Caco-2 (cell line): ENCODE measurements around the gene YBX2. TPM values are rescaled to one million over a fixed set of nuclear protein-coding genes. Genes with fewer than 3 reads are reported as not detected.

Experiments used
- BruUV-seq: library from RNA; stranded (reverse); fragments of 400-500 nt; replicated peaks from 2 replicates; lab custom pipeline; 2021; lab: Mats Ljungman, UMichigan
- CTCF ChIA-PET: fragments of 300-600 bp; sonication (Branson Sonifier 250); formaldehyde crosslinking; loops from one replicate; lab custom pipeline; 2022; ENCODE audit warnings: antibody characterized with exemption; lab: Charles Lee
- POLR2A ChIA-PET: fragments of 300-600 bp; sonication (Branson Sonifier 250); formaldehyde crosslinking; loops from one replicate; lab custom pipeline; 2022; ENCODE audit warnings: antibody characterized with exemption; lab: Charles Lee
- DNase-seq, 2 experiments: peaks; one replicate each; pipeline versions ENCODE4 v3.0.0 to v3.0.0-alpha.2; 2020 to 2022
- H3K27me3 ChIP-seq: replicated peaks from 2 replicates; pipeline ENCODE4 v1.6.0; 2011; ENCODE audit warnings: low read length; ENCODE audit not compliant: control insufficient read depth, insufficient read depth
- H3K36me3 ChIP-seq: 2 replicates; pipeline ENCODE4 v1.5.1; 2011; ENCODE audit warnings: low read length; ENCODE audit not compliant: control insufficient read depth, insufficient read depth
- H3K4me1 ChIP-seq: fragments of 250-450 bp; sonication (Bioruptor Pico); 2 replicates; pipeline ENCODE4 v1.5.1; 2020; ENCODE audit warnings: mild to moderate bottlenecking
- H3K4me3 ChIP-seq: 2 replicates; pipeline ENCODE4 v1.5.1; 2011; ENCODE audit warnings: low read depth, mild to moderate bottlenecking, control low read depth, low read length
- H3K9me3 ChIP-seq: fragments of 250-450 bp; sonication (Bioruptor Pico); 2 replicates; pipeline ENCODE4 v1.5.1; 2020; ENCODE audit warnings: mild to moderate bottlenecking, moderate library complexity
- H3K27ac Mint-ChIP-seq: one replicate; pipeline ENCODE4 v1.8.0; 2022; ENCODE audit warnings: mixed read lengths; ENCODE audit not compliant: unreplicated experiment
- H3K27me3 Mint-ChIP-seq: one replicate; pipeline ENCODE4 v1.8.0; 2022; ENCODE audit warnings: mixed read lengths; ENCODE audit not compliant: insufficient read depth, unreplicated experiment
- H3K36me3 Mint-ChIP-seq: one replicate; pipeline ENCODE4 v1.8.0; 2022; ENCODE audit warnings: mild to moderate bottlenecking, mixed read lengths; ENCODE audit not compliant: insufficient read depth, unreplicated experiment
- H3K4me1 Mint-ChIP-seq: one replicate; pipeline ENCODE4 v1.8.0; 2022; ENCODE audit warnings: low read depth, mixed read lengths; ENCODE audit not compliant: unreplicated experiment
- H3K4me3 Mint-ChIP-seq: one replicate; pipeline ENCODE4 v1.8.0; 2022; ENCODE audit warnings: mild to moderate bottlenecking, moderate library complexity, mixed read lengths; ENCODE audit not compliant: unreplicated experiment
- H3K9me3 Mint-ChIP-seq: one replicate; pipeline ENCODE4 v1.8.0; 2022; ENCODE audit warnings: mixed read lengths; ENCODE audit not compliant: unreplicated experiment
- CTCF ChIP-seq, 2 experiments: fragments of 200-600 bp in 1 of 2; IDR thresholded peaks; 1 replicate in 1 of 2; 2 replicates in 1 of 2; pipeline versions ENCODE4 v1.5.1 to v1.8.0; 2011 to 2022; ENCODE audit warnings: antibody characterized with exemption in 1 of 2, control low read depth in 1 of 2, inconsistent platforms in 1 of 2, low read depth in 1 of 2, low read length in 1 of 2, mild to moderate bottlenecking in 1 of 2, moderate library complexity in 1 of 2; ENCODE audit not compliant: insufficient read depth in 1 of 2, severe bottlenecking in 1 of 2, unreplicated experiment in 1 of 2
- intact Hi-C: fragments of 100-400 bp; cut with micrococcal nuclease; formaldehyde crosslinking; loops from one replicate; pipeline ENCODE4 v1.10.0; 2022; ENCODE audit not compliant: unreplicated experiment
- total RNA-seq: library from RNA; stranded (reverse); gene quantifications from 2 replicates; pipeline ENCODE4 v1.2.3, GENCODE V29; 2022

The YBX2 gene
- total RNA-seq, 1 experiment from 2014 or later, result 27.6 TPM

DNA sequence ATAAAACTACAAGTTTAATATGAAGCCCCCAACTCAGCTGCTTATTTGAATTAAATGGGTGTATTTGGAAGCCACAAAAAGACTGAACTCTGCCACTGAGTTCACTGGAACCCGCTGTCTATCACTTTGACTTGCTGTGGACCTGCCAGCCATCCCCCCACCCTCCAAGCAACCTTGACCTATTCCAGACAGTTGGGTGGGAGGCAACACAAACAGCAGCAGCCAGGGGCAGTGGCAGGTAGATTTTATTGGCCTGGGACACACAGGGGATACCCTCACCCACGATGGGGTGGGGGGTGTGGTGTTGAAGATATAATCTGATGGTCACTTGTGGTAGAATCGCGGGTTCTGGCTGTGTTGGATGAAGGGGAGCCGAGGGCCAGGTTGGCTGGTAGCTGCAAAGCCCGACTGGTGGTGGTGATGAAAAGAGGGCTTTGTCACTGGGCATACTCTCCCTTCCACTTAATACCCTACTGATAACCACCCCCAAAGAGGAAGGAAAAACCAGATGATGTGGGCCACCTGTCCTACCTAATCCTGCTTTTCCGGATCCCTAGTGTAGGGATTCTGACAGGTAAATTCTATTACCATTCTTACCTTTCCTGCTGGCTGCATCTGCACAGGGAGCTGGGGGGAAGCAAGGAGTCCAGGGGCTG lies 18.1 kb upstream of the YBX2 start:
- Mint-ChIP-seq H3K9me3 (no peaks in the 10 kb centered on the region), H3K27me3 (no peaks in the 10 kb centered on the region), H3K36me3 (peaks cover 69% of the 10 kb centered on the region), H3K27ac (no peak overlapping the region), H3K4me1 (peaks cover 23% of the 10 kb centered on the region), H3K4me3 (no peak overlapping the region)
- intact Hi-C loops, result no loop called here
- CTCF ChIA-PET, result no interaction called here
- peaks cover 5% of the 10 kb centered on the region for H3K36me3 ChIP-seq
- no TSS peak for BruUV-seq
- POLR2A ChIA-PET, result interaction anchor here (1.1 kb wide), 1 partner anchor 17 kb away, joined by 7 read pairs; the partner anchor contains the start of gene NEURL4
- peaks cover 4% of the 10 kb centered on the region; the same call in 1 of the 2 replicates for H3K4me1 ChIP-seq
- no peak for DNase-seq
- TF ChIP-seq CTCF (IDR thresholded peaks at IDR 0.05; ENCODE audit: insufficient read depth in 1 of 2, low read depth in 1 of 2, low read length in 1 of 2, severe bottlenecking in 1 of 2, unreplicated experiment in 1 of 2), result no peak
- H3K9me3 ChIP-seq, result no peaks in the 10 kb centered on the region
- no peak overlapping the region for H3K4me3 ChIP-seq
- H3K27me3 ChIP-seq, result no peaks in the 10 kb centered on the region

- DNase-seq, result no peak
- TSS peak; percentile 40 for BruUV-seq
- Mint-ChIP-seq H3K27ac (peak overlapping the region; percentile 78), H3K27me3 (no peaks in the 10 kb centered on the region), H3K36me3 (peaks cover 82% of the 10 kb centered on the region), H3K4me1 (peaks cover 18% of the 10 kb centered on the region), H3K9me3 (no peaks in the 10 kb centered on the region), H3K4me3 (no peak overlapping the region)
- ChIA-PET CTCF (no interaction called here), POLR2A (no interaction called here)
- intact Hi-C loops, result no loop called here
- Histone ChIP-seq H3K4me3 (no peak overlapping the region), H3K9me3 (no peaks in the 10 kb centered on the region), H3K27me3 (no peaks in the 10 kb centered on the region), H3K4me1 (peaks cover 4% of the 10 kb centered on the region; the same call in 1 of the 2 replicates), H3K36me3 (peaks cover 5% of the 10 kb centered on the region)
- no peak for TF ChIP-seq CTCF (IDR thresholded peaks at IDR 0.05; ENCODE audit: insufficient read depth in 1 of 2, low read depth in 1 of 2, low read length in 1 of 2, severe bottlenecking in 1 of 2, unreplicated experiment in 1 of 2)
These were observed 16.8 kb upstream of the YBX2 start for GRCh38 chr17:7311110-7311705.

- Mint-ChIP-seq H3K9me3 (no peaks in the 10 kb centered on the region), H3K4me3 (peak overlapping the region; percentile 93), H3K27ac (peak overlapping the region; percentile 78), H3K4me1 (peaks cover 15% of the 10 kb centered on the region), H3K36me3 (peaks cover 73% of the 10 kb centered on the region), H3K27me3 (no peaks in the 10 kb centered on the region)
- ChIA-PET POLR2A (interaction anchor here (0.6 kb wide), 2 partner anchors 39 to 75 kb away, joined by 5 read pairs; no protein-coding TSS in a partner anchor), CTCF (interaction anchor here (0.5 kb wide), 1 partner anchor 70 kb away, joined by 3 read pairs; the partner anchor contains the start of gene PHF23)
- no peaks in the 10 kb centered on the region for H3K9me3 ChIP-seq
- BruUV-seq, result no TSS peak
- DNase-seq, result no peak
- no peaks in the 10 kb centered on the region for H3K27me3 ChIP-seq
- TF ChIP-seq CTCF (IDR thresholded peaks at IDR 0.05; ENCODE audit: insufficient read depth in 1 of 2, low read depth in 1 of 2, low read length in 1 of 2, severe bottlenecking in 1 of 2, unreplicated experiment in 1 of 2), result no peak
- peaks cover 5% of the 10 kb centered on the region for H3K36me3 ChIP-seq
- H3K4me3 ChIP-seq, result no peak overlapping the region
- intact Hi-C loops, result loop anchor here (5.0 kb wide), 1 partner anchor 173 kb away; the partner anchor contains the start of genes POLR2A and SLC35G6
- peaks cover 4% of the 10 kb centered on the region; the same call in 1 of the 2 replicates for H3K4me1 ChIP-seq
These were observed 15.2 kb upstream of the YBX2 start for GRCh38 chr17:7309628-7310027.
